GM19035 (cell line): Measurements from ENCODE around the gene HOTAIR.

Source experiments
- ATAC-seq: cut with Tn5 transposase; IDR thresholded peaks from one replicate; pipeline ENCODE4 v1.9.1; 2021; ENCODE audit not compliant: unreplicated experiment

The HOTAIR gene

GRCh38 chr12:53963005-53963404, 11.7 kb downstream of the HOTAIR start:
- no peak for ATAC-seq

- no peak for ATAC-seq
These were observed 13.6 kb downstream of the HOTAIR start for GRCh38 chr12:53961025-53961761.

GRCh38 chr12:53960187-53961024, 14.3 kb downstream of the HOTAIR start:
- no peak for ATAC-seq

- ATAC-seq = no peak
These were observed 15.4 kb downstream of the HOTAIR start for GRCh38 chr12:53959314-53959713.

GRCh38 chr12:53958128-53958527, 16.6 kb downstream of the HOTAIR start:
- ATAC-seq = no peak

- no peak for ATAC-seq
These were observed 17.7 kb downstream of the HOTAIR start for GRCh38 chr12:53956914-53957536.

- no peak for ATAC-seq
These were observed 18.4 kb downstream of the HOTAIR start for GRCh38 chr12:53956251-53956887.

- ATAC-seq = no peak
These were observed 18.9 kb downstream of the HOTAIR start for GRCh38 chr12:53955776-53956250.

- no peak for ATAC-seq
These were observed 19.5 kb downstream of the HOTAIR start for GRCh38 chr12:53955036-53955775.

GRCh38 chr12:53954694-53955035, 20.1 kb downstream of the HOTAIR start, which contains the start of gene HOXC12:
Gene HOXC12 (plus strand): TSS chr12:53954903. CDS start chr12:53954930, 27 bp downstream.
- no peak for ATAC-seq

- no peak for ATAC-seq
These were observed 20.7 kb downstream of the HOTAIR start for GRCh38 chr12:53953831-53954693.

- ATAC-seq = no peak
These were observed 21.7 kb downstream of the HOTAIR start for GRCh38 chr12:53952871-53953734.

- no peak for ATAC-seq
These were observed 22.4 kb downstream of the HOTAIR start for GRCh38 chr12:53952335-53952694.

GRCh38 chr12:53951577-53952334, 23.0 kb downstream of the HOTAIR start:
- no peak for ATAC-seq

- ATAC-seq = no peak
These were observed 23.8 kb downstream of the HOTAIR start for GRCh38 chr12:53950789-53951576.

GRCh38 chr12:53950437-53950773, 24.3 kb downstream of the HOTAIR start:
- no peak for ATAC-seq
